ENCODE results near the gene FN1.
"Not testable (repeated sequence)": the region's sequence is repeated elsewhere in the genome, so short reads cannot be mapped to it uniquely, and the experiment has no call there.

FN1 gene

GRCh38 chr2:215360059-215360458 is 75.8 kb downstream of the FN1 start:
- not testable (repeated sequence) for H3K9me3 ChIP-seq (ENCODE audit: control insufficient read depth, low read length); H3K27me3 ChIP-seq (ENCODE audit: control insufficient read depth, insufficient read depth, low read length, poor library complexity, severe bottlenecking); H3K4me3 ChIP-seq (ENCODE audit: insufficient read depth, low read depth, low read length); H3K27ac ChIP-seq (ENCODE audit: insufficient read depth, low read depth, low read length, poor library complexity, severe bottlenecking); H3K36me3 ChIP-seq (ENCODE audit: control insufficient read depth, insufficient read depth, low read length); H3K4me1 ChIP-seq (ENCODE audit: control insufficient read depth, insufficient read depth, low read length)
- WGBS, 2 experiments, result 84 to 91% methylated on average over 3 of the region's 3 CpGs

- Histone ChIP-seq H3K4me1 (ENCODE audit: control insufficient read depth, insufficient read depth, low read length) (no peaks in the 10 kb centered on the region), H3K4me3 (ENCODE audit: insufficient read depth, low read depth, low read length) (no peak overlapping the region), H3K36me3 (ENCODE audit: control insufficient read depth, insufficient read depth, low read length) (peaks cover 5% of the 10 kb centered on the region), H3K27me3 (ENCODE audit: control insufficient read depth, insufficient read depth, low read length, poor library complexity, severe bottlenecking) (no peaks in the 10 kb centered on the region), H3K9me3 (ENCODE audit: control insufficient read depth, low read length) (no peaks in the 10 kb centered on the region), H3K27ac (ENCODE audit: insufficient read depth, low read depth, low read length, poor library complexity, severe bottlenecking) (no peak overlapping the region)
- WGBS, 2 experiments, result 100% methylated on average over 1 of the region's 1 CpG
These were observed 76.3 kb downstream of the FN1 start for GRCh38 chr2:215359576-215359922.

- Histone ChIP-seq H3K9me3 (ENCODE audit: control insufficient read depth, low read length) (no peaks in the 10 kb centered on the region), H3K36me3 (ENCODE audit: control insufficient read depth, insufficient read depth, low read length) (peaks cover 5% of the 10 kb centered on the region), H3K4me1 (ENCODE audit: control insufficient read depth, insufficient read depth, low read length) (no peaks in the 10 kb centered on the region), H3K27ac (ENCODE audit: insufficient read depth, low read depth, low read length, poor library complexity, severe bottlenecking) (no peak overlapping the region), H3K27me3 (ENCODE audit: control insufficient read depth, insufficient read depth, low read length, poor library complexity, severe bottlenecking) (no peaks in the 10 kb centered on the region), H3K4me3 (ENCODE audit: insufficient read depth, low read depth, low read length) (no peak overlapping the region)
- WGBS, 2 experiments, result 92 to 96% methylated on average over 15 of the region's 15 CpGs
These were observed 76.8 kb downstream of the FN1 start for GRCh38 chr2:215358891-215359575.

GRCh38 chr2:215358312-215358845 is 77.5 kb downstream of the FN1 start:
- no peak overlapping the region for H3K27ac ChIP-seq (ENCODE audit: insufficient read depth, low read depth, low read length, poor library complexity, severe bottlenecking)
- H3K36me3 ChIP-seq (ENCODE audit: control insufficient read depth, insufficient read depth, low read length), result peaks cover 5% of the 10 kb centered on the region
- H3K4me1 ChIP-seq (ENCODE audit: control insufficient read depth, insufficient read depth, low read length), result no peaks in the 10 kb centered on the region
- WGBS, 2 experiments, result 93 to 98% methylated on average over 3 to 4 of the region's 4 CpGs
- H3K27me3 ChIP-seq (ENCODE audit: control insufficient read depth, insufficient read depth, low read length, poor library complexity, severe bottlenecking), result no peaks in the 10 kb centered on the region
- H3K4me3 ChIP-seq (ENCODE audit: insufficient read depth, low read depth, low read length), result no peak overlapping the region
- H3K9me3 ChIP-seq (ENCODE audit: control insufficient read depth, low read length), result no peaks in the 10 kb centered on the region

- H3K4me3 ChIP-seq (ENCODE audit: insufficient read depth, low read depth, low read length), result no peak overlapping the region
- peaks cover 4% of the 10 kb centered on the region for H3K36me3 ChIP-seq (ENCODE audit: control insufficient read depth, insufficient read depth, low read length)
- WGBS, 2 experiments, result 98 to 99% methylated on average over 3 of the region's 3 CpGs
- no peaks in the 10 kb centered on the region for H3K27me3 ChIP-seq (ENCODE audit: control insufficient read depth, insufficient read depth, low read length, poor library complexity, severe bottlenecking)
- H3K9me3 ChIP-seq (ENCODE audit: control insufficient read depth, low read length), result no peaks in the 10 kb centered on the region
- H3K4me1 ChIP-seq (ENCODE audit: control insufficient read depth, insufficient read depth, low read length), result no peaks in the 10 kb centered on the region
- H3K27ac ChIP-seq (ENCODE audit: insufficient read depth, low read depth, low read length, poor library complexity, severe bottlenecking), result no peak overlapping the region
These were observed 78.2 kb downstream of the FN1 start for GRCh38 chr2:215357660-215358059.

- Histone ChIP-seq H3K4me3 (ENCODE audit: insufficient read depth, low read depth, low read length) (no peak overlapping the region), H3K27ac (ENCODE audit: insufficient read depth, low read depth, low read length, poor library complexity, severe bottlenecking) (no peak overlapping the region), H3K27me3 (ENCODE audit: control insufficient read depth, insufficient read depth, low read length, poor library complexity, severe bottlenecking) (no peaks in the 10 kb centered on the region), H3K36me3 (ENCODE audit: control insufficient read depth, insufficient read depth, low read length) (no peaks in the 10 kb centered on the region), H3K9me3 (ENCODE audit: control insufficient read depth, low read length) (no peaks in the 10 kb centered on the region), H3K4me1 (ENCODE audit: control insufficient read depth, insufficient read depth, low read length) (no peaks in the 10 kb centered on the region)
- WGBS, 2 experiments, result 92 to 94% methylated on average over 9 of the region's 9 CpGs
These were observed 78.9 kb downstream of the FN1 start for GRCh38 chr2:215356948-215357461.

GRCh38 chr2:215356334-215356947 is 79.4 kb downstream of the FN1 start:
- WGBS, 2 experiments, result 96 to 97% methylated on average over 7 of the region's 7 CpGs
- Histone ChIP-seq H3K36me3 (ENCODE audit: control insufficient read depth, insufficient read depth, low read length) (no peaks in the 10 kb centered on the region), H3K9me3 (ENCODE audit: control insufficient read depth, low read length) (no peaks in the 10 kb centered on the region), H3K4me3 (ENCODE audit: insufficient read depth, low read depth, low read length) (no peak overlapping the region), H3K27me3 (ENCODE audit: control insufficient read depth, insufficient read depth, low read length, poor library complexity, severe bottlenecking) (no peaks in the 10 kb centered on the region), H3K27ac (ENCODE audit: insufficient read depth, low read depth, low read length, poor library complexity, severe bottlenecking) (no peak overlapping the region), H3K4me1 (ENCODE audit: control insufficient read depth, insufficient read depth, low read length) (no peaks in the 10 kb centered on the region)

GRCh38 chr2:215355801-215356200 is 80.1 kb downstream of the FN1 start:
- H3K27me3 ChIP-seq (ENCODE audit: control insufficient read depth, insufficient read depth, low read length, poor library complexity, severe bottlenecking), result no peaks in the 10 kb centered on the region
- 95 to 98% methylated on average over 7 of the region's 7 CpGs for WGBS, 2 experiments
- no peak overlapping the region for H3K27ac ChIP-seq (ENCODE audit: insufficient read depth, low read depth, low read length, poor library complexity, severe bottlenecking)

GRCh38 chr2:215354771-215355695 is 80.8 kb downstream of the FN1 start:
- H3K27ac ChIP-seq (ENCODE audit: insufficient read depth, low read depth, low read length, poor library complexity, severe bottlenecking), result no peak overlapping the region
- no peak overlapping the region for H3K4me3 ChIP-seq (ENCODE audit: insufficient read depth, low read depth, low read length)
- H3K9me3 ChIP-seq (ENCODE audit: control insufficient read depth, low read length), result no peaks in the 10 kb centered on the region
- 88 to 92% methylated on average over 8 to 9 of the region's 9 CpGs for WGBS, 2 experiments
- H3K4me1 ChIP-seq (ENCODE audit: control insufficient read depth, insufficient read depth, low read length), result no peaks in the 10 kb centered on the region
- H3K27me3 ChIP-seq (ENCODE audit: control insufficient read depth, insufficient read depth, low read length, poor library complexity, severe bottlenecking), result no peaks in the 10 kb centered on the region
- no peaks in the 10 kb centered on the region for H3K36me3 ChIP-seq (ENCODE audit: control insufficient read depth, insufficient read depth, low read length)

More at GRCh38 chr2:215355801-215356200, 80.1 kb downstream of the FN1 start:
- H3K9me3 ChIP-seq (ENCODE audit: control insufficient read depth, low read length), result no peaks in the 10 kb centered on the region
- no peaks in the 10 kb centered on the region for H3K4me1 ChIP-seq (ENCODE audit: control insufficient read depth, insufficient read depth, low read length)
- no peak overlapping the region for H3K4me3 ChIP-seq (ENCODE audit: insufficient read depth, low read depth, low read length)
- no peaks in the 10 kb centered on the region for H3K36me3 ChIP-seq (ENCODE audit: control insufficient read depth, insufficient read depth, low read length)

- no peak overlapping the region for H3K27ac ChIP-seq (ENCODE audit: insufficient read depth, low read depth, low read length, poor library complexity, severe bottlenecking)
- no peaks in the 10 kb centered on the region for H3K27me3 ChIP-seq (ENCODE audit: control insufficient read depth, insufficient read depth, low read length, poor library complexity, severe bottlenecking)
- no peaks in the 10 kb centered on the region for H3K9me3 ChIP-seq (ENCODE audit: control insufficient read depth, low read length)
- H3K4me3 ChIP-seq (ENCODE audit: insufficient read depth, low read depth, low read length), result no peak overlapping the region
- WGBS, 2 experiments, result 70 to 74% methylated on average over 2 to 4 of the region's 4 CpGs
- no peaks in the 10 kb centered on the region for H3K4me1 ChIP-seq (ENCODE audit: control insufficient read depth, insufficient read depth, low read length)
- H3K36me3 ChIP-seq (ENCODE audit: control insufficient read depth, insufficient read depth, low read length), result peaks cover 16% of the 10 kb centered on the region
These were observed 83.3 kb downstream of the FN1 start for GRCh38 chr2:215352602-215353001.

Measured in ectodermal cell (in vitro differentiated cells).